GM12891 (cell line): ENCODE data around the gene ZNF672.

ENCODE experiments used
- PAX5 ChIP-seq: IDR thresholded peaks from 2 replicates; pipeline ENCODE4 v1.6.1; 2011; ENCODE audit warnings: low read length, moderate library complexity, mild to moderate bottlenecking; ENCODE audit not compliant: insufficient read depth, severe bottlenecking
- POLR2A ChIP-seq: IDR thresholded peaks from 2 replicates; pipeline ENCODE4 v1.6.1; 2011; ENCODE audit warnings: low read depth, low read length, control low read depth
- POLR2AphosphoS5 ChIP-seq: IDR thresholded peaks from 2 replicates; pipeline ENCODE4 v1.6.1; 2011; ENCODE audit warnings: low read depth, low read length, control low read depth
- POU2F2 ChIP-seq: IDR thresholded peaks from 2 replicates; pipeline ENCODE4 v1.6.1; 2011; ENCODE audit warnings: low read depth, mild to moderate bottlenecking, control low read depth, low read length, moderate library complexity
- SPI1 ChIP-seq: IDR thresholded peaks from 2 replicates; pipeline ENCODE4 v1.6.1; 2011; ENCODE audit warnings: low read depth, low read length, control low read depth
- TAF1 ChIP-seq: IDR thresholded peaks from 2 replicates; pipeline ENCODE4 v1.6.1; 2011; ENCODE audit warnings: low read depth, low read length, control low read depth

- no peak for TF ChIP-seq POLR2AphosphoS5
- no peak for TF ChIP-seq POLR2A
- TF ChIP-seq POU2F2: no peak
- no peak for TF ChIP-seq TAF1
- no peak for TF ChIP-seq PAX5
- TF ChIP-seq SPI1: no peak
These were observed 37.6 kb upstream of the ZNF672 start for GRCh38 chr1:248800459-248800858.
